HG02588 (cell line): Measurements from ENCODE around the gene FRMD6.
"Not testable (repeated sequence)": the region's sequence is repeated elsewhere in the genome, so short reads cannot be mapped to it uniquely, and the experiment has no call there.

Source experiments
- ATAC-seq: cut with Tn5 transposase; IDR thresholded peaks from one replicate; pipeline ENCODE4 v1.9.1; 2021; ENCODE audit warnings: mild to moderate bottlenecking, moderate library complexity; ENCODE audit not compliant: unreplicated experiment

Gene FRMD6

DNA sequence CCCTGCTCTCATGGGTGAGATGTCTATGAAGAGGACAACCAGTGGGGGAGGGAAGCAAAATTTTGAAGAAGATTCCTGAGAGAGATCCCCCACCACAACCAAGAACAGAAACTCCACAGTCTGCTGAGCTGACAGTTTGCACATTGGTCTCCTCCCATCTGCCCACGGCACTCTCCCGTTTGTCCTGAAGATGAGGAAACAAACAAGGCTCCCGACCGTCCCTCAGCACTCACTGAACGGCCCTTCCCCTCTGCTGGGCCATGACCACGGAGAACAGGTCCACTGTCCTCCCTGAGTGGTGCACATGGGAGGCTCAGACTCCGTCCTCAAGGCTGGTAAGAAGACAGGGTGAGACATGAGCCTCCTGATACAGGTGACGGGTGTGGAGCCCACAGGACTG is 114.9 kb downstream of the FRMD6 start:
- not testable (repeated sequence) for ATAC-seq

DNA sequence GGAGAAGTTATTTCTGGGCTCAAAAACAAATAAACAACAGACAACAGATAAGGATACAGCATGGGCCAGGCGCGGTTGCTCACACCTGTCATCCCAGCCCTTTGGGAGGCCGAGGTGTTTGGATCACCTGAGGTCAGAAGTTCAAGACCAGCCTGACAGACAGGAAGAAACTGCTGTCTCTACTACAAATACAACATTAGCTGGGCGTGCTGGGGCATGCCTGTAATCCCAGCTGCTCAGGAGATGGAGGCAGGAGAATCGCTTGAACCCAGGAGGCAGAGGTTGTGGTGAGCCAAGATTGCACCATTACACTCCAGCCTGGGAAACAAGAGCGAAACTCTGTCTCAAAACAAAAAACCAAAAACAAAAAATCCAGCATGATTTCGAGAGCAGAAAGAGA is 117.6 kb downstream of the FRMD6 start:
- ATAC-seq, result not testable (repeated sequence)

DNA sequence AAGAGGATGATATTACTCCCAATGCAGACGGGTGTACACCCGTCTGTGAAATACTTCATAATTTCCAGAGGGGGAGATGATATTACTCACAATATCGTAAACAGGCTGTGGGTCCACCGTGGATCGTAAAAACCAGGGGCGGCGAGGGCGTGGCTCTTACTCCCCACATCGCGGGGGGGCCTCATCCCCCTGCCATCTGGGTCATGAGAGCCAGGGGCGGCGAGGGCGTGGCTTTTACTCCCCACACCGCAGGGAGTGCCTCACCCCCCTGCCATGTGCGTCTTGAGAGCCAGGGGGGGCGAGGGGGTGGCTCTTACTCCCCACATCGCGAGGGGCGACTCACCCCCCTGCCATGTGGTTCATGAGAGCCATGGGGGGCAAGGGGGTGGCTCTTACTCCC is 122.5 kb downstream of the FRMD6 start:
- no peak for ATAC-seq

DNA sequence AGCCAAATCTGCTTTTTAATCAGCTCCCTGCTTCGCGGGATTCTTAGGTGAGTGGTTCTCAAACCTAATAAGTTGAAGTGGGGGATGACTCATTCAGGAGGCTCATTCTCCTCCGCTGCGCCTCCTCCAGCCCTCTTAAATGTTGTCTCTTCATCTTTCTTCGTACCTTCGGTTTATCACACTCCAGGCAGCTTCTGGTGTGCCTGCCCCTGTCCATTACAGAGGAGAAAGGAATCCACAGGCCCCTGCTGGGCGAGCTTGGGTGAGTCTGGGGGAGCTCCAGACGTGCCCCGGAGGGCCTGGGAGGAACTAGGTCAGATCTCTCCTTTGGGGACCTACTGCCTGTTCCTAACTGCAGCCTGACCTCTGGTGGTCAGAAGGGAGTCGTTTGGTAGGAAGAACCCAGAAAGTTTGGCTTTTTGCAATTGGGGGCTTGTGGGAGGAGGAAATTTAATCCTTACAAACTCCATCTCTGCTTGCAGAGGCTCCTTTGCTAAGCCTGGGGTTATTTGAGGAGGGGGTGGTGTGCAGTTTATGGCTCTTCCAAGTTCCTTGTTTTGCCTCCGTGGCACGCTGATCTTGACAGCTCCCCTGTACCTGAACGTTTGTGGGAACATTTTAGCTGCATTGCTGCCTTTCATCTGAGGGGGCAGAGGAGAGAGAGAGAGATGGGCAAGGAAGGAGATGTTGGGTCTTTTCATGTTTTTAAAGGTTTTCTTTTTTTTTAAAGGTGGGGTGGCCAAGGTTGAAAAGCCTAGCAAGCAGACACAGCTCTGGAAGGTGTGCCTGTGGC is 124.6 kb downstream of the FRMD6 start:
- ATAC-seq, result no peak

DNA sequence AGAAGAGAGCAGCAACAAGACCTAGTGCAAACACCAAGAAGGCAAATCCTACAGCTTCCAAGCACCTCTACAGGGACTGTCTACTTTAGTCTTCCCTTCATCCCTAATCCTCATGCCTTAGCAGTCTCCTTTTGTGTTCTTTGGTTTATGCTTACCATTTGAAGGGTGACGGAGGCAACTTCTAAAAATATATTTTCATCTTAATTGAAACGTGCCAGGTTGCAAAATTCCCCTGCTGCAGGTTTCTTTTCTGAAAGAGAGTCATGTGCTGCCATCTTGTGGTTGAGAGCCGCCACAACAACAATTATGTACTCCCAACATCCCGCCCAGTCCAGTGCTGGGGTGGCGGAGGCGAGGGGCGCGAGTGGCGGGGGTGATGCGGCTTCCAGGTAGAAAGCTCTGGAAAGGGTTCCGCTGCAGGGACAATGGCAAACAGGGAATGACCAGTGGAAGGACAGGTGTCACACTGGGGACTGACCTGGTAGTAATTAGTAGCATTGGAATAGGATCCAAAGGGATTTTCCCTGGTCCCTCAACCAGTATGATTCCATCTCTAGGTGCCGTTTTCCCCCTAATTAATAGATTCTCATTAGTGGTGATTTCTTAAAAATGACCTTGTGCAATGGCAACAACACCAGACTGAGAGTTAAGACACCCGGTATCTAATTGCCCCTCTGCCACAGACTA is 128.4 kb downstream of the FRMD6 start:
- no peak for ATAC-seq
